Measurements from ENCODE around the gene TEX2. TPM values are rescaled to one million over a fixed set of nuclear protein-coding genes. Genes with fewer than 3 reads are reported as not detected.

The TEX2 gene
- total RNA-seq, 2 experiments from 2014 or later, result 14.0 to 14.5 TPM

DNA sequence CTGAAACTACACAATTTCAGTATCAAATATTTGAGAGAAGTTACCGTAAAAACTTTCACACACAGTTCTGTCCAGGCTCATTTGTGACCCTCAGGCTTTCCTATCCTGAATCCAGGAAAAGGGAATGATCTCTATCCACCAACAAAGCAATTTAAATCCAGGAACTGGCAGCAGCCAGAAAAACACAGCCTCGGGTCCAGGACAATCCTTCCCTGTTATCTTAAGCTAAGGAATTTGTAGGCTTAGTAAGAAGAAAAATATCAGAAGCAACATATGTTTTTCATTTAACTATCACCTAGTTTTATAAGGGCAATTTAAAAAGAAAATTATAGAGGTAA is 47.1 kb downstream of the TEX2 start:
- Mint-ChIP-seq H3K27ac (no peak overlapping the region), H3K4me3 (no peak overlapping the region), H3K27me3 (no peaks in the 10 kb centered on the region), H3K4me1 (ENCODE audit: low read depth) (peaks cover 32% of the 10 kb centered on the region), H3K9me3 (no peaks in the 10 kb centered on the region), H3K36me3 (ENCODE audit: low read depth) (peaks cover 20% of the 10 kb centered on the region)
- DNase-seq (no peak), ATAC-seq (no peak)
- CTCF ChIA-PET, result no interaction called here
- intact Hi-C loops (cut with micrococcal nuclease), result no loop called here
- POLR2A ChIA-PET, result interaction anchor here (0.7 to 1.0 kb wide), 5 partner anchors 23 to 223 kb away, joined by 3 to 4 read pairs (median 3); partner anchors contain the start of gene TEX2
- TF ChIP-seq, protein P1, sequence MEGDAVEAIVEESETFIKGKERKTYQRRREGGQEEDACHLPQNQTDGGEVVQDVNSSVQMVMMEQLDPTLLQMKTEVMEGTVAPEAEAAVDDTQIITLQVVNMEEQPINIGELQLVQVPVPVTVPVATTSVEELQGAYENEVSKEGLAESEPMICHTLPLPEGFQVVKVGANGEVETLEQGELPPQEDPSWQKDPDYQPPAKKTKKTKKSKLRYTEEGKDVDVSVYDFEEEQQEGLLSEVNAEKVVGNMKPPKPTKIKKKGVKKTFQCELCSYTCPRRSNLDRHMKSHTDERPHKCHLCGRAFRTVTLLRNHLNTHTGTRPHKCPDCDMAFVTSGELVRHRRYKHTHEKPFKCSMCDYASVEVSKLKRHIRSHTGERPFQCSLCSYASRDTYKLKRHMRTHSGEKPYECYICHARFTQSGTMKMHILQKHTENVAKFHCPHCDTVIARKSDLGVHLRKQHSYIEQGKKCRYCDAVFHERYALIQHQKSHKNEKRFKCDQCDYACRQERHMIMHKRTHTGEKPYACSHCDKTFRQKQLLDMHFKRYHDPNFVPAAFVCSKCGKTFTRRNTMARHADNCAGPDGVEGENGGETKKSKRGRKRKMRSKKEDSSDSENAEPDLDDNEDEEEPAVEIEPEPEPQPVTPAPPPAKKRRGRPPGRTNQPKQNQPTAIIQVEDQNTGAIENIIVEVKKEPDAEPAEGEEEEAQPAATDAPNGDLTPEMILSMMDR (IDR thresholded peaks at IDR 0.05), result no peak

GRCh38 chr17:64214950-64215349 is 48.1 kb downstream of the TEX2 start:
- Mint-ChIP-seq H3K27me3 (no peaks in the 10 kb centered on the region), H3K9me3 (no peaks in the 10 kb centered on the region), H3K36me3 (ENCODE audit: low read depth) (peaks cover 20% of the 10 kb centered on the region), H3K27ac (no peak overlapping the region), H3K4me1 (ENCODE audit: low read depth) (peaks cover 32% of the 10 kb centered on the region), H3K4me3 (no peak overlapping the region)
- intact Hi-C loops (cut with micrococcal nuclease), result no loop called here
- CTCF ChIA-PET, result no interaction called here
- TF ChIP-seq, protein P1 (IDR thresholded peaks at IDR 0.05), result no peak
- DNase-seq (no peak), ATAC-seq (no peak)
- POLR2A ChIA-PET, result no interaction called here

GRCh38 chr17:64213995-64214811 is 48.9 kb downstream of the TEX2 start:
- intact Hi-C loops (cut with micrococcal nuclease), result no loop called here
- Mint-ChIP-seq H3K27ac (no peak overlapping the region), H3K9me3 (no peaks in the 10 kb centered on the region), H3K4me3 (no peak overlapping the region), H3K4me1 (ENCODE audit: low read depth) (peaks cover 33% of the 10 kb centered on the region), H3K27me3 (no peaks in the 10 kb centered on the region), H3K36me3 (ENCODE audit: low read depth) (peaks cover 23% of the 10 kb centered on the region)
- ChIA-PET CTCF (no interaction called here), POLR2A (no interaction called here)
- ATAC-seq (no peak), DNase-seq (no peak)
- TF ChIP-seq, protein P1 (IDR thresholded peaks at IDR 0.05), result no peak

GRCh38 chr17:64212122-64212521 is 50.9 kb downstream of the TEX2 start:
- ATAC-seq (no peak), DNase-seq (no peak)
- CTCF ChIA-PET, result interaction anchor here (0.9 kb wide), 1 partner anchor 207 kb away, joined by 3 read pairs; no protein-coding TSS in a partner anchor
- POLR2A ChIA-PET, result interaction anchor here (0.7 to 1.5 kb wide), 3 partner anchors 14 to 66 kb away, joined by 3 read pairs; no protein-coding TSS in a partner anchor
- Mint-ChIP-seq H3K4me1 (ENCODE audit: low read depth) (peaks cover 17% of the 10 kb centered on the region), H3K27ac (no peak overlapping the region), H3K27me3 (no peaks in the 10 kb centered on the region), H3K4me3 (no peak overlapping the region), H3K36me3 (ENCODE audit: low read depth) (peaks cover 29% of the 10 kb centered on the region), H3K9me3 (no peaks in the 10 kb centered on the region)
- TF ChIP-seq, protein P1 (IDR thresholded peaks at IDR 0.05), result no peak
- intact Hi-C loops (cut with micrococcal nuclease), result no loop called here

DNA sequence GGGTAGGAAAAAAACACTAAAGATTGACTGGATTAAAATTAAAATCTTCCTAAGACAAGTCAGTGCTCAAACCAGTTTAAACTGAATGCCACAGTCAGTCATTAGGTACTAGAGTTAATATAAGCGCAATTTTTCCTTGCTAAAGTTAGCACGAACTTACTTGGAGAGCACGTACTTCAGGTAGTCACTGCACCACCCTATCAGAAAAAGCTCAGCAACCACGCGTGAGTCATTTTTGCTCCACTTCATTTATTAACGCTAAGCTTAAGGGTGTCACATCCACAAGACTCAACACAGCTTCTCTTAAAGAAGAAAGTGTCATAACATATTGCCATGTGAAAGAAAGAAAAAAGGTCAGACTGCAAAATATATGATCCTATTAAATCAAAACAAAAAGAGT is 53.1 kb downstream of the TEX2 start:
- intact Hi-C loops (cut with micrococcal nuclease), result no loop called here
- peaks cover 31% of the 10 kb centered on the region for H3K36me3 Mint-ChIP-seq (ENCODE audit: low read depth)
- ATAC-seq (no peak), DNase-seq (peak; percentile 21)
- H3K9me3 Mint-ChIP-seq, result no peaks in the 10 kb centered on the region
- POLR2A ChIA-PET, result no interaction called here
- CTCF ChIA-PET, result interaction anchor here (1.0 to 1.2 kb wide), 2 partner anchors 15 to 76 kb away, joined by 4 to 5 read pairs; no protein-coding TSS in a partner anchor
- TF ChIP-seq, protein P1 (IDR thresholded peaks at IDR 0.05), result no peak
- no peak overlapping the region for H3K27ac Mint-ChIP-seq
- no peak overlapping the region for H3K4me3 Mint-ChIP-seq
- H3K27me3 Mint-ChIP-seq, result no peaks in the 10 kb centered on the region
- peaks cover 10% of the 10 kb centered on the region for H3K4me1 Mint-ChIP-seq (ENCODE audit: low read depth)
